Esophagus squamous epithelium (tissue), 4 donors: ENCODE measurements around the gene CLIC6.

ENCODE experiments used
- CTCF ChIP-seq, 6 experiments: fragments of 450-650 bp in 4 of 6; fragments of 200-600 bp in 2 of 6; sonication (generic) in 2 of 6; IDR thresholded peaks; one replicate each; pipeline ENCODE4 v1.5.1; 2016 to 2019; ENCODE audit warnings: antibody characterized with exemption in 6 of 6, mild to moderate bottlenecking in 4 of 6, moderate library complexity in 4 of 6
- POLR2A ChIP-seq, 4 donors: fragments of 450-650 bp; IDR thresholded peaks; one replicate each; pipeline ENCODE4 v1.6.1; 2017; ENCODE audit warnings: antibody characterized with exemption in 4 of 4, mild to moderate bottlenecking in 4 of 4, moderate library complexity in 3 of 4

GRCh38 chr21:34693192-34693810, 24.5 kb downstream of the CLIC6 start:
- TF ChIP-seq CTCF (IDR thresholded peaks at IDR 0.05) (peak; percentile 68 to 90 (median 78)), POLR2A (IDR thresholded peaks at IDR 0.05) (no peak)
